ENCODE measurements around the gene ZFAND2B. TPM values are rescaled to one million over a fixed set of nuclear protein-coding genes. Genes with fewer than 3 reads are reported as not detected.

The ZFAND2B gene
- total RNA-seq, 1 donor from 2014 or later: 29.3 TPM

DNA sequence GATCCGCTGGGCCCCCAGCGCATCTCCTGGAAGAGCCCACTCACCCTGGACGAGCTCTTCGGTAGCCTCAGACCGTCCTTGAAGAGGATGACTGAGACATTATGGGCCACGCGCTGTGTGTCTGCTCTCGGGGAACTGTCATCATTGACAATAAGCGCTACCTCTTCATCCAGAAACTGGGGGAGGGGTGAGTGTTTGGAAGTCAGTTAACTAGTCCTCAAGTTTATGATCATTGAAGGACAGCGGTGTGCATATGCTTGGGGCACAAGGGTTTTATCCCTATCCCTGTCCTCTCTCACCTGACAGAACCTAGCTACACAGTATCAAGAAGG is 39.3 kb downstream of the ZFAND2B start:
- Mint-ChIP-seq H3K36me3 (ENCODE audit: insufficient read depth) (no peaks in the 10 kb centered on the region), H3K27me3 (peaks cover 3% of the 10 kb centered on the region), H3K4me3 (ENCODE audit: low read depth) (peak overlapping the region; percentile 89), H3K9me3 (ENCODE audit: low read depth) (no peaks in the 10 kb centered on the region), H3K27ac (peak overlapping the region; percentile 99), H3K4me1 (ENCODE audit: low read depth) (peaks cover 21% of the 10 kb centered on the region)
- TF ChIP-seq, protein P1, sequence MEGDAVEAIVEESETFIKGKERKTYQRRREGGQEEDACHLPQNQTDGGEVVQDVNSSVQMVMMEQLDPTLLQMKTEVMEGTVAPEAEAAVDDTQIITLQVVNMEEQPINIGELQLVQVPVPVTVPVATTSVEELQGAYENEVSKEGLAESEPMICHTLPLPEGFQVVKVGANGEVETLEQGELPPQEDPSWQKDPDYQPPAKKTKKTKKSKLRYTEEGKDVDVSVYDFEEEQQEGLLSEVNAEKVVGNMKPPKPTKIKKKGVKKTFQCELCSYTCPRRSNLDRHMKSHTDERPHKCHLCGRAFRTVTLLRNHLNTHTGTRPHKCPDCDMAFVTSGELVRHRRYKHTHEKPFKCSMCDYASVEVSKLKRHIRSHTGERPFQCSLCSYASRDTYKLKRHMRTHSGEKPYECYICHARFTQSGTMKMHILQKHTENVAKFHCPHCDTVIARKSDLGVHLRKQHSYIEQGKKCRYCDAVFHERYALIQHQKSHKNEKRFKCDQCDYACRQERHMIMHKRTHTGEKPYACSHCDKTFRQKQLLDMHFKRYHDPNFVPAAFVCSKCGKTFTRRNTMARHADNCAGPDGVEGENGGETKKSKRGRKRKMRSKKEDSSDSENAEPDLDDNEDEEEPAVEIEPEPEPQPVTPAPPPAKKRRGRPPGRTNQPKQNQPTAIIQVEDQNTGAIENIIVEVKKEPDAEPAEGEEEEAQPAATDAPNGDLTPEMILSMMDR (IDR thresholded peaks at IDR 0.05; ENCODE audit: unreplicated experiment): no peak
- DNase-seq (ENCODE audit: low spot score, unreplicated experiment): no peak

DNA sequence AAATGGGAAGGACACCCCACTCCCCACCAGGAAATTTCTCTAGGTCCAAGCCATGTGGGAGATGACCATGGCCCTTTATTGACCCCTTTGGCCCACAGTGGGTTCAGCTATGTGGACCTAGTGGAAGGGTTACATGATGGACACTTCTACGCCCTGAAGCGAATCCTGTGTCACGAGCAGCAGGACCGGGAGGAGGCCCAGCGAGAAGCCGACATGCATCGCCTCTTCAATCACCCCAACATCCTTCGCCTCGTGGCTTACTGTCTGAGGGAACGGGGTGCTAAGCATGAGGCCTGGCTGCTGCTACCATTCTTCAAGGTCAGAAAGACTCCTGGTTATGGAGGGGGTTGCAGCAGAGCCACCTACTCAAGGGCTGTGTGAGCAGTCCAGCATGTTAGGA is 40.0 kb downstream of the ZFAND2B start:
- H3K36me3 Mint-ChIP-seq (ENCODE audit: insufficient read depth): no peaks in the 10 kb centered on the region
- peak overlapping the region; percentile 89 for H3K4me3 Mint-ChIP-seq (ENCODE audit: low read depth)
- no peaks in the 10 kb centered on the region for H3K9me3 Mint-ChIP-seq (ENCODE audit: low read depth)
- H3K4me1 Mint-ChIP-seq (ENCODE audit: low read depth): peaks cover 21% of the 10 kb centered on the region
- TF ChIP-seq, protein P1 (IDR thresholded peaks at IDR 0.05; ENCODE audit: unreplicated experiment): no peak
- H3K27me3 Mint-ChIP-seq: peaks cover 9% of the 10 kb centered on the region
- no peak for DNase-seq (ENCODE audit: low spot score, unreplicated experiment)
- no peak overlapping the region for H3K27ac Mint-ChIP-seq

DNA sequence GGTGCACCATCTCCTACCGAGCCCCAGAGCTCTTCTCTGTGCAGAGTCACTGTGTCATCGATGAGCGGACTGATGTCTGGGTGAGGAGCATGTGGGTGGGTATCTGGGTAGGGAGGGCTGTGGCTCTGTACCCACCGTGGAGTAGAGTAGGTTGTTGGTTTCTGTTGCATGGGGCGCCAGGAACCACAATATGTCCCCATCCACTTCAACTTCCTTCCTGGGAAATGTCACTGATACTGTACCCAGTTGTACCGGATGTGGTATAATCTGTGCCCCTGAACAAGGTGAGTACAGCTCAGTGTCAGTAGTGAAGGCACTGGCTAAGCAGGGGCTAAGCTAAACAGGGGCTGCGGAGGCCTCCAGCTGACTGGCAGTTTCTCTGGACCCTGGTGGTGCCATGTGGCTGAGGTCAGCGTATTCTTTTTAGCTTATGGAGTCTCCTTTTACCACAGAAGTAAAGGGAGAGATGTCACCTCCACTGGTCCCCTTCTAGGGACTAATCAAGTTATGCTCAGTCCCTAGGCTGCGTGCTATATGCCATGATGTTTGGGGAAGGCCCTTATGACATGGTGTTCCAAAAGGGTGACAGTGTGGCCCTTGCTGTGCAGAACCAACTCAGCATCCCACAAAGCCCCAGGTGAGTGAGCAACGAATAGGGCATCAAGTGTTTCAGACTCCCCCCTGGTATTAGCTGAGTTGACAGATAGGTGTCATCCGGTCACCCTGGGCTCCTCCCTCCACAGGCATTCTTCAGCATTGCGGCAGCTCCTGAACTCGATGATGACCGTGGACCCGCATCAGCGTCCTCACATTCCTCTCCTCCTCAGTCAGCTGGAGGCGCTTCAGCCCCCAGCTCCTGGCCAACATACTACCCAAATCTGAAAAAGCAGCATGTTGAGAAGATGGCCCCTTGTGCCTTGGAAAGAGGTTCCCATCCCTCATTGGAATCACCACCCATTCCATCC is 41.4 kb downstream of the ZFAND2B start:
- peaks cover 23% of the 10 kb centered on the region for H3K27me3 Mint-ChIP-seq
- no peak for DNase-seq (ENCODE audit: low spot score, unreplicated experiment)
- no peak overlapping the region for H3K27ac Mint-ChIP-seq
- H3K4me3 Mint-ChIP-seq (ENCODE audit: low read depth): peak overlapping the region; percentile 31
- no peaks in the 10 kb centered on the region for H3K9me3 Mint-ChIP-seq (ENCODE audit: low read depth)
- H3K36me3 Mint-ChIP-seq (ENCODE audit: insufficient read depth): no peaks in the 10 kb centered on the region
- peaks cover 21% of the 10 kb centered on the region for H3K4me1 Mint-ChIP-seq (ENCODE audit: low read depth)
- TF ChIP-seq, protein P1 (IDR thresholded peaks at IDR 0.05; ENCODE audit: unreplicated experiment): no peak

DNA sequence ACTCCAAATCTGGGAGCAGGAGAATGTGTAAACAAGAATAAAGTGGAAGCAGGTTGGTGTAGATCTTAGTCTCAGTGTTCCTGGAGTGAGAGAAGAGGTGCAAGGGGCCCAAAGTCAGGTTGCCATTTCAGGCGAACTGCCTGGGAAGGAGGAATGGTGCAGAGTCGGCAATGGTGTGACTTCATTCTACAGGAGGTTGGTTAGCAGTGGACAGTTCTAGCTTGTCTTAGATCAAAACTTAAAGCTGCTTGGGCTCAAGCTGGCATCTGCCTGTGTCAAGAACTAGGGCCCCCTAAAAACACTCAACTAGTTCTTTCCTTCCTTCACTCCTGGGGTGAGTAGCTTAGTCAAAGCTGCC is 42.2 kb downstream of the ZFAND2B start:
- TF ChIP-seq, protein P1 (IDR thresholded peaks at IDR 0.05; ENCODE audit: unreplicated experiment): no peak

DNA sequence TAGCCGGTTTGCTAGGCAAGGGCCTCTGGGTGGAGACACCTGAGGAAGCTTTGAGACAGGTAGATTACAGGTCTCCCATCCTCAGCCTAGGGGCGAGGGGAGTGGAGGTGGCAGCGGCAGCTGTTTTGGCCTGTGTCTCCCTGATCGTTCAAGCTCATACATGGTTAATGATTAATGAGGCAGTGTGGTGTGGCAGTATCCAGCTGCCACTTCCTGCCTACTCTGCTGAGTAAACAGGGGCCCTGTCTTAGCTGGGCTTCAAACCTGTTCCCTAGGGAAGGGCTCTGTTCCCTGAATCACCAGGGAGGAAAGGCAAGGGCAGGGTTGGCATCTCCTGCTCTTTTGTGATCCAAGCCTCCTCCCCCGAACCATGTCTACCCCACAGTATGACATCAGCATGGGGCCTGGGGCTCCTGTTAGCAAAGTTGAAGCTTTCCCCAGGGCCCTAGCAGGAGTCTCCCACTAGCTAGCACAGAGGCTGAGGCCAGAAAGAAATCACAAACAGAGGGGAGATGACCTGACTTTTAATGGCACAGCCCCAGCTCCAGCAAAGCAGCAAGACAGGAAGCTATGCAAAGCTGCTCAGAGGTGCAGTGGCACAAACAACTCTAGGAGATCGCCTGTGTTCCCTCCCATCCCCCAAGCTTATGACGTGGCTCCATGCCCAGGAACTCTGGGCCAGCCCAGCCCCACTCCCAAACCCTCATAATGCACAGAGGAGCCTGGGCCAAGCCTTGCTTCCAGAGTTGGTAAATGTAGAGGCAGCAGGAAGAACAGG is 42.8 kb downstream of the ZFAND2B start:
- H3K9me3 Mint-ChIP-seq (ENCODE audit: low read depth): no peaks in the 10 kb centered on the region
- H3K27ac Mint-ChIP-seq: peak overlapping the region; percentile 97
- peaks cover 33% of the 10 kb centered on the region for H3K27me3 Mint-ChIP-seq
- no peaks in the 10 kb centered on the region for H3K36me3 Mint-ChIP-seq (ENCODE audit: insufficient read depth)
- peaks cover 22% of the 10 kb centered on the region for H3K4me1 Mint-ChIP-seq (ENCODE audit: low read depth)
- TF ChIP-seq, protein P1 (IDR thresholded peaks at IDR 0.05; ENCODE audit: unreplicated experiment): no peak
- H3K4me3 Mint-ChIP-seq (ENCODE audit: low read depth): peak overlapping the region; percentile 51
- no peak for DNase-seq (ENCODE audit: low spot score, unreplicated experiment)

More for the DNA sequence above, 42.2 kb downstream of the ZFAND2B start:
- H3K36me3 Mint-ChIP-seq (ENCODE audit: insufficient read depth): no peaks in the 10 kb centered on the region
- H3K27me3 Mint-ChIP-seq: peaks cover 29% of the 10 kb centered on the region
- DNase-seq (ENCODE audit: low spot score, unreplicated experiment): no peak
- H3K9me3 Mint-ChIP-seq (ENCODE audit: low read depth): no peaks in the 10 kb centered on the region
- H3K4me1 Mint-ChIP-seq (ENCODE audit: low read depth): peaks cover 23% of the 10 kb centered on the region
- H3K27ac Mint-ChIP-seq: peak overlapping the region; percentile 97
- H3K4me3 Mint-ChIP-seq (ENCODE audit: low read depth): peak overlapping the region; percentile 51
